Measurements from ENCODE around the gene PHF13. TPM values are rescaled to one million over a fixed set of nuclear protein-coding genes. Genes with fewer than 3 reads are reported as not detected.

Gene PHF13
- total RNA-seq, 1 experiment from 2014 or later = 37.8 TPM

DNA sequence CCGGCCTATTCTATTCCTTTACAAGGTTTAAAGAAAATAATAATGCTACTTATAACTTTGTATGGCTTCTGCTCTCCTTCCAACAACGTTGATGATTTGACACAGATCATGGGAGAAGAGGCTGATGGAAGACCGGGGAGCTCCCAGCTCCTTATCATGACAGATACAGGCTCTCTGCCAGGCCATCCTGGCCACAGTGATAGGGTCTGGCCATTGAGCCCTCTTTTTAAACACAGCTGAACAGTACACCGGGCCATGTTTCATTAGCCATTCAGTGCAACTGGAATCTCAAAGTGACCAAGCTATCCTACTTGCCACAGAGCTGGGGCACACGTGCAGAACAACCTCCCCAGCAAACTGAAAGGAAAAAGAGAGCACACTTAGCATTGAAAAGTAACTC lies 53.2 kb downstream of the PHF13 start:
- H3K27me3 ChIP-seq (replicated peaks; ENCODE audit: insufficient read depth, low read depth, low read length, poor library complexity) = no peaks in the 10 kb centered on the region
- BruUV-seq (replicated peaks) = no TSS peak
- ChIA-PET POLR2A (ENCODE audit: low non-redundant PET) (no interaction called here), CTCF (no interaction called here)
- no peaks in the 10 kb centered on the region for H3K4me1 ChIP-seq (ENCODE audit: insufficient read depth, low read length, poor library complexity, severe bottlenecking)
- H3K9me3 ChIP-seq (ENCODE audit: low read depth, low read length, poor library complexity, severe bottlenecking) = no peaks in the 10 kb centered on the region
- H3K27ac ChIP-seq (ENCODE audit: low read depth, low read length, poor library complexity, severe bottlenecking) = no peak overlapping the region
- DNase-seq (ENCODE audit: low spot score) = no peak
- intact Hi-C loops (cut with micrococcal nuclease; ENCODE audit: unreplicated experiment) = no loop called here
- no peak overlapping the region for H3K4me3 ChIP-seq (ENCODE audit: low read depth, low read length, poor library complexity, severe bottlenecking)
- TF ChIP-seq, protein P1, sequence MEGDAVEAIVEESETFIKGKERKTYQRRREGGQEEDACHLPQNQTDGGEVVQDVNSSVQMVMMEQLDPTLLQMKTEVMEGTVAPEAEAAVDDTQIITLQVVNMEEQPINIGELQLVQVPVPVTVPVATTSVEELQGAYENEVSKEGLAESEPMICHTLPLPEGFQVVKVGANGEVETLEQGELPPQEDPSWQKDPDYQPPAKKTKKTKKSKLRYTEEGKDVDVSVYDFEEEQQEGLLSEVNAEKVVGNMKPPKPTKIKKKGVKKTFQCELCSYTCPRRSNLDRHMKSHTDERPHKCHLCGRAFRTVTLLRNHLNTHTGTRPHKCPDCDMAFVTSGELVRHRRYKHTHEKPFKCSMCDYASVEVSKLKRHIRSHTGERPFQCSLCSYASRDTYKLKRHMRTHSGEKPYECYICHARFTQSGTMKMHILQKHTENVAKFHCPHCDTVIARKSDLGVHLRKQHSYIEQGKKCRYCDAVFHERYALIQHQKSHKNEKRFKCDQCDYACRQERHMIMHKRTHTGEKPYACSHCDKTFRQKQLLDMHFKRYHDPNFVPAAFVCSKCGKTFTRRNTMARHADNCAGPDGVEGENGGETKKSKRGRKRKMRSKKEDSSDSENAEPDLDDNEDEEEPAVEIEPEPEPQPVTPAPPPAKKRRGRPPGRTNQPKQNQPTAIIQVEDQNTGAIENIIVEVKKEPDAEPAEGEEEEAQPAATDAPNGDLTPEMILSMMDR (conservative IDR thresholded peaks at IDR 0.05; ENCODE audit: low read depth, low read length) = no peak
- TF ChIP-seq EZH2 (IDR thresholded peaks at IDR 0.05; ENCODE audit: borderline replicate concordance, low read depth, low read length, poor library complexity, severe bottlenecking) = no peak
- peaks cover 15% of the 10 kb centered on the region for H3K36me3 ChIP-seq (ENCODE audit: insufficient read depth, low read length, poor library complexity, severe bottlenecking)

DNA sequence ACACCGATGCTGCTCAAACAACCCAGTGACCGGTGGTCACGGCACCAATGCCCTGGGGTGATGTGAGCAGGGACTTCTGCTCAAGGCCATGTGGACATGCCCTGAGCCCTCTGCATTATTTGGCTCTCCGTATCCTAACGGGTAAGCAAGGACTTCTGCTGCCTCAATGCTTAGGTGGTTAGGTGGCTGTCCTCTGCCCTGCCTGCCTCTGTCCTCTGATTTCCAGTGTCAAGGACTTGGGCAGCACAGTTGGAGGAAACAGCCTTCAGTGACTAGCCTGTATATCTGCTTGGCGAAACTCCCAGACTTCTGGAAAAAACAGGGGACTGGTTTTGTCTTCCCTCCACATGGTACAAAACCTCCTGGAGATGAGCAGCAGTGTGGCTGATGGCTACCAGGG lies 53.6 kb downstream of the PHF13 start:
- Histone ChIP-seq H3K9me3 (ENCODE audit: low read depth, low read length, poor library complexity, severe bottlenecking) (no peaks in the 10 kb centered on the region), H3K27ac (ENCODE audit: low read depth, low read length, poor library complexity, severe bottlenecking) (no peak overlapping the region), H3K36me3 (ENCODE audit: insufficient read depth, low read length, poor library complexity, severe bottlenecking) (peaks cover 15% of the 10 kb centered on the region), H3K27me3 (replicated peaks; ENCODE audit: insufficient read depth, low read depth, low read length, poor library complexity) (no peaks in the 10 kb centered on the region), H3K4me1 (ENCODE audit: insufficient read depth, low read length, poor library complexity, severe bottlenecking) (no peaks in the 10 kb centered on the region), H3K4me3 (ENCODE audit: low read depth, low read length, poor library complexity, severe bottlenecking) (no peak overlapping the region)
- POLR2A ChIA-PET (ENCODE audit: low non-redundant PET) = no interaction called here
- DNase-seq (ENCODE audit: low spot score) = no peak
- intact Hi-C loops (cut with micrococcal nuclease; ENCODE audit: unreplicated experiment) = no loop called here
- TF ChIP-seq, protein P1 (conservative IDR thresholded peaks at IDR 0.05; ENCODE audit: low read depth, low read length) = no peak
- TF ChIP-seq EZH2 (IDR thresholded peaks at IDR 0.05; ENCODE audit: borderline replicate concordance, low read depth, low read length, poor library complexity, severe bottlenecking) = no peak
- CTCF ChIA-PET = no interaction called here
- no TSS peak for BruUV-seq (replicated peaks)

DNA sequence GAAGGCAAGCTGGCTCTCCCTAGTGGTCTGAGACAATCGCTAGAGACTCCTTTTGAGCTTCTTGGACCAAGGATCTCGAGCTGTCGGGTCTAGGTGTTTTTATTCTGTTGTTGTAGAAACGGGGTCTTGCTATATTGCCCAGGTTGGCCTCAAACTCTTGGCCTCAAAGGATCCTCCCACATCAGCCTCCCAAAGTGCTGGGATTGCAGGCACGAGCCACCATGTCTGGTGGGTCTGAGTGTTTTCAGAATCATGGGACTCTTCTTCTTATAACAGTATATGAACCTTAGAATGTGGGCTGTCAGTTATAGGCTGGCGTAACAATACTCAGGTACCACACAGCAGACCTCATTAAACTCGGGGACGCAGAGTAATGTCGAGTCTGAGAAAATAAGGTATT lies 55.0 kb downstream of the PHF13 start:
- CTCF ChIA-PET = no interaction called here
- no peak overlapping the region for H3K4me3 ChIP-seq (ENCODE audit: low read depth, low read length, poor library complexity, severe bottlenecking)
- H3K27ac ChIP-seq (ENCODE audit: low read depth, low read length, poor library complexity, severe bottlenecking) = no peak overlapping the region
- peaks cover 15% of the 10 kb centered on the region for H3K36me3 ChIP-seq (ENCODE audit: insufficient read depth, low read length, poor library complexity, severe bottlenecking)
- no TSS peak for BruUV-seq (replicated peaks)
- TF ChIP-seq, protein P1 (conservative IDR thresholded peaks at IDR 0.05; ENCODE audit: low read depth, low read length) = no peak
- no peak for TF ChIP-seq EZH2 (IDR thresholded peaks at IDR 0.05; ENCODE audit: borderline replicate concordance, low read depth, low read length, poor library complexity, severe bottlenecking)
- POLR2A ChIA-PET (ENCODE audit: low non-redundant PET) = no interaction called here
- H3K27me3 ChIP-seq (replicated peaks; ENCODE audit: insufficient read depth, low read depth, low read length, poor library complexity) = no peaks in the 10 kb centered on the region
- no peaks in the 10 kb centered on the region for H3K9me3 ChIP-seq (ENCODE audit: low read depth, low read length, poor library complexity, severe bottlenecking)
- no peak for DNase-seq (ENCODE audit: low spot score)
- no peaks in the 10 kb centered on the region for H3K4me1 ChIP-seq (ENCODE audit: insufficient read depth, low read length, poor library complexity, severe bottlenecking)
- intact Hi-C loops (cut with micrococcal nuclease; ENCODE audit: unreplicated experiment) = no loop called here

Measured in A673 (cell line).